CD4-positive, alpha-beta memory T cell (primary cell): Measurements from ENCODE around the gene AOPEP. TPM values are rescaled to one million over a fixed set of nuclear protein-coding genes. Genes with fewer than 3 reads are reported as not detected.

ENCODE experiments used
- CTCF ChIA-PET: fragments of 350-600 bp; sonication (Branson Sonifier 250); formaldehyde crosslinking; loops from one replicate; lab custom pipeline; 2021; ENCODE audit warnings: inconsistent platforms; ENCODE audit not compliant: partially characterized antibody; lab: Charles Lee
- POLR2A ChIA-PET: fragments of 350-600 bp; sonication (Branson Sonifier 250); formaldehyde crosslinking; loops from one replicate; lab custom pipeline; 2021; ENCODE audit not compliant: partially characterized antibody; lab: Charles Lee
- DNase-seq, 5 donors: peaks; one replicate each; pipeline versions ENCODE4 v3.0.0 to v3.0.0-alpha.2; 2020 to 2022; ENCODE audit warnings: mixed read lengths in 1 of 5
- H3K27ac ChIP-seq: one replicate; pipeline ENCODE4 v1.7.0; 2013; ENCODE audit warnings: low read depth, low read length
- H3K27me3 ChIP-seq: 2 replicates; pipeline ENCODE4 v1.7.0; 2013; ENCODE audit warnings: mild to moderate bottlenecking, low read length, moderate library complexity; ENCODE audit not compliant: insufficient read depth
- H3K36me3 ChIP-seq: 2 replicates; pipeline ENCODE4 v1.7.0; 2013; ENCODE audit warnings: mild to moderate bottlenecking, low read length, moderate library complexity; ENCODE audit not compliant: insufficient read depth
- H3K4me1 ChIP-seq: 2 replicates; pipeline ENCODE4 v1.7.0; 2013; ENCODE audit warnings: mild to moderate bottlenecking, low read length, moderate library complexity; ENCODE audit not compliant: insufficient read depth
- H3K4me3 ChIP-seq, 2 donors: one replicate each; pipeline ENCODE4 v1.7.0; 2013; ENCODE audit warnings: low read length in 2 of 2, mild to moderate bottlenecking in 1 of 2
- H3K9me3 ChIP-seq, 2 donors: one replicate each; pipeline ENCODE4 v1.7.0; 2013; ENCODE audit warnings: low read length in 2 of 2, control low read depth in 1 of 2; ENCODE audit not compliant: control insufficient read depth in 1 of 2
- H3K27ac Mint-ChIP-seq, 7 donors: one replicate each; pipeline ENCODE4 v1.8.0; 2020 to 2021; ENCODE audit warnings: mixed read lengths in 7 of 7, mild to moderate bottlenecking in 6 of 7, inconsistent platforms in 3 of 7, moderate library complexity in 3 of 7
- H3K27me3 Mint-ChIP-seq, 2 donors: one replicate each; pipeline ENCODE4 v1.8.0; 2020 to 2021; ENCODE audit warnings: mixed read lengths in 2 of 2
- H3K36me3 Mint-ChIP-seq, 2 donors: one replicate each; pipeline ENCODE4 v1.8.0; 2020 to 2021; ENCODE audit warnings: mixed read lengths in 2 of 2, inconsistent platforms in 1 of 2, mild to moderate bottlenecking in 1 of 2
- H3K4me1 Mint-ChIP-seq, 4 donors: one replicate each; pipeline ENCODE4 v1.8.0; 2020 to 2021; ENCODE audit warnings: mixed read lengths in 4 of 4, mild to moderate bottlenecking in 1 of 4
- H3K4me3 Mint-ChIP-seq, 8 donors: one replicate each; pipeline ENCODE4 v1.8.0; 2020 to 2021; ENCODE audit warnings: mixed read lengths in 8 of 8, mild to moderate bottlenecking in 7 of 8, moderate library complexity in 6 of 8, inconsistent platforms in 3 of 8
- H3K9me3 Mint-ChIP-seq, 8 donors: one replicate each; pipeline ENCODE4 v1.8.0; 2020 to 2021; ENCODE audit warnings: mixed read lengths in 8 of 8, mild to moderate bottlenecking in 5 of 8, inconsistent platforms in 3 of 8, moderate library complexity in 1 of 8
- intact Hi-C: fragments of 100-400 bp; cut with micrococcal nuclease; formaldehyde crosslinking; loops from one replicate; pipeline ENCODE4 v1.15.1; 2023
- polyA plus RNA-seq, 2 donors: library from polyadenylated mRNA; unstranded; fragments of 300-500 nt; fragmentation: Illumina TruSeq; gene quantifications; one replicate each; pipeline ENCODE4 v1.2.3, GENCODE V29; 2021
- total RNA-seq, 2 experiments: library from RNA; stranded (reverse); gene quantifications; one replicate each; pipeline ENCODE4 v1.2.3, GENCODE V29; 2021

AOPEP gene
- total and polyA plus RNA-seq, 4 experiments from 2014 or later = 3.1 to 11.7 (median 7.6) TPM

DNA sequence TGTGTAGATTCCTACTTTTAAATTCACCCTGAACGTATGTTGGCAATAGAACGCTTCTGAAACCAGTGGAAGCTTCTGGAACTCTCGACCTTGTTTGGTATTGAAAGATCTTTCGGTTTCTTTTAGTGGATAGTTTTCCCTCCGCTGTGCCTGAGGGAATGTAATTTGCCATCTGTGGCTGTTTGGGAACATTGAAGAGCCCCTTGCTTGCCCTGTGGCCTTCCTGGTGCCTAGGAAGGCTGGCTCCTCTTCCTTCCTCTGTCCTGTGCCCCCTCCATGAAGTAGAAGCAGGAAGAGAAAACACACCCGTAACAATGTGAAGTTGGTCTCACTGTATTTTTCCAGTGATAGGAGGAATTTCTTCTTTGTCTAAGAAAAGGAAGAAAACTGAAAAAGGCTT is 274.3 kb downstream of the AOPEP start:
- POLR2A ChIA-PET = no interaction called here
- DNase-seq = no peak
- CTCF ChIA-PET = no interaction called here
- H3K27ac ChIP-seq = no peak overlapping the region
- Mint-ChIP-seq H3K9me3 (no peaks in the 10 kb centered on the region), H3K4me3 (no peak overlapping the region), H3K27me3 (peaks cover 16 to 29% of the 10 kb centered on the region in 2 donors), H3K27ac (no peak overlapping the region), H3K36me3 (peaks cover 0 to 5% of the 10 kb centered on the region in 2 donors), H3K4me1 (peaks cover 3 to 7% (median 5%) of the 10 kb centered on the region in 4 donors)
- intact Hi-C loops = no loop called here
- peaks cover 8% of the 10 kb centered on the region for H3K27me3 ChIP-seq
- no peak overlapping the region for H3K4me3 ChIP-seq
- no peaks in the 10 kb centered on the region for H3K9me3 ChIP-seq
- no peaks in the 10 kb centered on the region for H3K36me3 ChIP-seq
- peaks cover 8% of the 10 kb centered on the region for H3K4me1 ChIP-seq

DNA sequence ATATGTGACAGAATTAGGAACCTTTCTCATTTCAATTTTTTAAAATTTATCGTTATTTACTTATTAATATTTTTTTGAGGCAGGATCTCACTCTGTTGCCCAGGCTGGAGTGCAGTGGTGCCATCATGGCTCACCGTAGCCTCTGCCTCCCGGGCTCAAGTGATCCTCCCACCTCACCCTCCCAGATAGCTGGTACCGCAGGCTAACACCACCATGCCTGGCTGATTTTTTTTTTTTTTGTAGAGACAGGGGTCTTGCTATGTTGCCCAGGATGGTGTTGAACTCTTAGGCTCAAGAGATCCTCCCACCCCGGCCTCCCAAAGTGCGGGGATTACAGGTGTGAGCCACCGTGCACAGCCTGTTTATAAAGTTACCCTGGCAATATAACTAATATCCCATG is 275.2 kb downstream of the AOPEP start:
- H3K4me3 Mint-ChIP-seq = no peak overlapping the region
- no peaks in the 10 kb centered on the region for H3K36me3 ChIP-seq
- H3K4me1 Mint-ChIP-seq = peaks cover 3 to 15% (median 5%) of the 10 kb centered on the region in 4 donors
- no peak overlapping the region for H3K4me3 ChIP-seq
- no peak overlapping the region for H3K27ac Mint-ChIP-seq
- no peaks in the 10 kb centered on the region for H3K9me3 Mint-ChIP-seq
- intact Hi-C loops = no loop called here
- H3K4me1 ChIP-seq = peaks cover 8% of the 10 kb centered on the region
- H3K27me3 Mint-ChIP-seq = peaks cover 16 to 29% of the 10 kb centered on the region in 2 donors
- no peak for DNase-seq
- peaks cover 8% of the 10 kb centered on the region for H3K27me3 ChIP-seq
- H3K36me3 Mint-ChIP-seq = peaks cover 0 to 5% of the 10 kb centered on the region in 2 donors
- no peaks in the 10 kb centered on the region for H3K9me3 ChIP-seq
- ChIA-PET POLR2A (no interaction called here), CTCF (no interaction called here)
- no peak overlapping the region for H3K27ac ChIP-seq

DNA sequence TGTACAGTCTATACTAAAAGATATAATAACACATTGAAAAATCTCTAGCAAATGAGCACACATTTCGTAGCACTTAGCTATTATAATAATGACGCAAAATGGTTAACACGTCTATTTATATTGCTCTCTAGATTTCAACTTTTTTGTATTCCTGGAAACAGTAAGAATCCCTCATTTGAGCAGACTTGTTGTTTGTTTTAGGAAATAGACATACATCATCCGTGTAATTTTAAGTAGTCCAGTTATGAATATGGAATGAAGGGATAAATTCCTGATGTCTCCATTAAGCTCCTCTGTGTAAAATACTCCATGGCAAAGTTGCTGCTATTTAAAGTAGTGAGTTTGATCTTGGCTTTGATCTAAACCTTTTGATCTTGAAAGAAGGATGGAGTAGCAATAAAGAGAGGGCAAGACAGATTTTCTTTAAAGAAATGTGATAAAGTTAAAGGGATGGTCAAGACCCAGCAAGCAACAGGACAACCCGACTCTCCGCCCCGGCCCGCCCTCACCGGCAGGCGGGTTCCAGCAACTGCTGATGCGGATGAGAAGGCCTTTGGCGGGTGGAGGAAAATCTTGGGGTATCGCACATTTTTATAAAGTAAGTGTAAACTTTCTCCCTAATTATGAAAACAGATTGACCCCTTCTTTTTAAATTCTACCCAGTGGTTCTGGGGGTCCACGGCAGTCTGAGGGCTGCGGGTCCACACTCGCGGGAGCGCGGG is 277.4 kb downstream of the AOPEP start:
- peak overlapping the region in 3 of 7 donors; percentile 2 to 62 (median 6) for H3K27ac Mint-ChIP-seq
- CTCF ChIA-PET = no interaction called here
- Histone ChIP-seq H3K27ac (no peak overlapping the region), H3K4me3 (peak overlapping the region in 1 of 2 donors; percentile 43), H3K36me3 (no peaks in the 10 kb centered on the region), H3K9me3 (no peaks in the 10 kb centered on the region), H3K27me3 (peaks cover 8% of the 10 kb centered on the region), H3K4me1 (peaks cover 8% of the 10 kb centered on the region)
- H3K9me3 Mint-ChIP-seq = no peaks in the 10 kb centered on the region
- H3K27me3 Mint-ChIP-seq = peaks cover 12 to 27% of the 10 kb centered on the region in 2 donors
- POLR2A ChIA-PET = no interaction called here
- peaks cover 0 to 5% of the 10 kb centered on the region in 2 donors for H3K36me3 Mint-ChIP-seq
- DNase-seq = peak in 3 of 5 donors; percentile 4 to 6 (median 6)
- intact Hi-C loops = no loop called here
- peak overlapping the region; percentile 63 to 94 (median 80) for H3K4me3 Mint-ChIP-seq
- peaks cover 3 to 15% (median 5%) of the 10 kb centered on the region in 4 donors for H3K4me1 Mint-ChIP-seq

DNA sequence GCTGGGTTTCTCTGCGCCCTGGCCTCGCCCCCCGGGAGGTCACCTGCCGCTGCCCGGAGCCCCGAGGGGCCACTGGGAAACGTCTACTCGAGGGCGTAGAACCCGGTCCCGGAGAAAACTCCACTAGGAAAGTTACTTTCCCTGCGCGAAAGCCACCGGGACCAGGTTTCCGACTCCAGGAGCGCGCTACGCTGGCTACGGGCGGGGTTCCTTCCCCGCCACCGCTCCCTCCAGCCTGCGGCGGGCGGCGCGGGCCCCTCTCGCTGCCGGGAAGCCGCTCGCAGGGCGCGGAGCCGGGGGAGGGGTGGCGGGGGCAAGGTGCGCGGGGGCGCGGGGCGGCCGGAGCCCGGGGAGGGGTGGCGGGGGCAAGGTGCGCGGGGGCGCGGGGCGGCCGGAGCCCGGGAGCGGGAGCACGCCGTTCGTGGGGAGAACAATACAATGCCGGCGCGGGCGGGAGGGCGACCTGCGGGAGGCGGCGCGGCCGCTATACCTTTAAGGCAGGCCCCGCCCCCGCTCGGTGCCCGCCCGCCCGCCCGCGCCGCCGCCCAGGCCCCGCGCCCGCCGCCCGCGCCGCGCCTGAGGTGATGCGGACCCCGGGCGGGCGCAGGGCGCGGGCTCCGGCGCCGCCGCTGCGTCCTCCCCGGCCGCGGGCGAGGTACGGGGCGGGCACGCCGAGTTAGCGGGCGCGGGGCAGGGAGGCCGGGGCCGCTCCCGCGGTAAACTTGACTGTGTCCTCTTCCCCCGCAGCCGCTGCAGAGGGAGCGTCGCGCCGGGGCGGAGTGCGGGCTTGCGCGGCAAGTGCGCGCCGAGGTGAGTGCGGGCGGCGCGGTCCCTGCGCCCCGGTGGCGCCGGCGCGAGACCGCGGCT is 278.1 kb downstream of the AOPEP start:
- intact Hi-C loops = no loop called here
- Histone ChIP-seq H3K27ac (no peak overlapping the region), H3K27me3 (peaks cover 8% of the 10 kb centered on the region), H3K4me1 (peaks cover 8% of the 10 kb centered on the region), H3K4me3 (peak overlapping the region in 1 of 2 donors; percentile 43), H3K9me3 (no peaks in the 10 kb centered on the region), H3K36me3 (no peaks in the 10 kb centered on the region)
- Mint-ChIP-seq H3K4me1 (peaks cover 3 to 15% (median 5%) of the 10 kb centered on the region in 4 donors), H3K9me3 (no peaks in the 10 kb centered on the region), H3K4me3 (peak overlapping the region in 5 of 8 donors; percentile 38 to 88 (median 79)), H3K27me3 (peaks cover 12 to 25% of the 10 kb centered on the region in 2 donors), H3K36me3 (peaks cover 0 to 5% of the 10 kb centered on the region in 2 donors), H3K27ac (no peak overlapping the region)
- ChIA-PET POLR2A (no interaction called here), CTCF (no interaction called here)
- DNase-seq = peak in 4 of 5 donors; percentile 16 to 26 (median 22)

DNA sequence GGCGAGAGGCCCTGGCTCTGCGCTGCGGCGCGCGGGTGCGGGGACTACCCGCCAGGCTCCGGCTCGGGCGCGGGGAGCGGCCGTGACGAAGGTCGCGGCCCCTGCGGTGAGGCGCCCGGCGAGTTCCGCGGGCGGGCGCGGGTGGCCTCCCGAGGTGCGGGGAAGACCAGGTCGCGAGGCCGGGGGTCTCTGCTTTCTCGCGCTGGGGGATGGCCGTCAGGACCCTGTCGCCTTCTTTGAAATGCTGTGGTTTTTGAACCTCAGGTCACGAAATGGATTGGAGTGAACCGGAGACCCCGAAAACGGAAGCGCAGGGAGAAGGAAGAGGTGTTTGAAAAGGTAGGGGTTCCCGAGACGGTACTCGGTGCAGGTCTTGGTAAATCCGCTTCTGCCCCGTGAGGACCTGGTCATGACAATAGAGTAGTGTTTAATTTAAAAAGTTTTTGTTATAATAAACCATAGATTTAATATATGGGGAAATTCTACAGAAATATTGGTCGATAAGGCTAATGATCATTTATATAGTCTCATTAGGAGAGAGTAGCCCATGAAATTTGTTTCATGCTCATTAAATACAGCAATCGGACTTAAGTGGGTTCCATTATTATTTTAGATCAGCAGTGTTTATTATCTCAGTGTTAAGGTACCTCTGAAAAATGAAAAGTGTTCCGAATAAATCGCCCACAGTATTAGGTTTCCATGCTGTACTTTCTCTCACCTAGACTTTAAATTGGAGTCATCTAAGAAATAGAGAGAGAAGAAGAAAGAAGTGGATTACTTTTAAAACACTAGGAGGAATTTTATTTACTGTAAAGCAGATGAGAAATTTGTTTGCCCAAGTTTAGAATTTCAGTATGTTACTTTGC is 279.0 kb downstream of the AOPEP start:
- no peaks in the 10 kb centered on the region for H3K9me3 Mint-ChIP-seq
- peaks cover 0 to 5% of the 10 kb centered on the region in 2 donors for H3K36me3 Mint-ChIP-seq
- ChIA-PET POLR2A (no interaction called here), CTCF (no interaction called here)
- Histone ChIP-seq H3K27ac (no peak overlapping the region), H3K36me3 (no peaks in the 10 kb centered on the region), H3K27me3 (peaks cover 8% of the 10 kb centered on the region), H3K9me3 (no peaks in the 10 kb centered on the region), H3K4me3 (no peak overlapping the region), H3K4me1 (peaks cover 8% of the 10 kb centered on the region)
- no peak for DNase-seq
- peak overlapping the region; percentile 68 to 84 (median 76) for H3K4me3 Mint-ChIP-seq
- no peak overlapping the region for H3K27ac Mint-ChIP-seq
- H3K4me1 Mint-ChIP-seq = peaks cover 3 to 15% (median 5%) of the 10 kb centered on the region in 4 donors
- intact Hi-C loops = no loop called here
- H3K27me3 Mint-ChIP-seq = peaks cover 8 to 21% of the 10 kb centered on the region in 2 donors

DNA sequence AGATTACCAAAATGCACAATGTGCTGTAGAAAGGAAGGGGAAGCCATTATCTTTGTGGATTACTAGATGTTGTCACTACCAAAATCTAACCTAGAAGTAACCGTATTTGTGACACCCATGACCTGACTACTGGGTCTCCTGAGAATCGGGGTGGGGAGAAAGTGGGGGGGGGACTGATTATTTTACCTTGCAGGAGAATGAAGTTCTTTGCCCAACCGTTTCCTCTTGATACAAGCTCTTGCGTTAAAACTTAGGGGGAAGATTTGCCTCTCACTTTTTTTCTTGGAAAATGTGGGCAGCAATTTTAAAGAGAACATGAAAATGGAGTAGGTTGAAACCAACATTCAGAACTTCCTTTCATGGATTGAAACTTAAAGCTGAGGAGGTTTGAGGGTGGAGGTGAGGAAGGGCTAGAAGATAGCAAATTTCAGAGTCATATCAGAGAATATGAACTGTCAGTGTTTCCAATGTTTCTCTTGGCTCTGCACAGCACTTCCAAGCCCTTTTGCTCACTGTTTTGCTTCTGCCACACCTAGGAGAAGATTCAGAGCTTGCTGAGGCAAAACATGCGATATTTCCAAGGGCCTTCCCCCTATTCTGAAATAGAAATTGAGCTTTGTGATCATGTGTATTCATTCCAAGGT is 280.8 kb downstream of the AOPEP start:
- Mint-ChIP-seq H3K36me3 (no peaks in the 10 kb centered on the region), H3K27me3 (peaks cover 4 to 15% of the 10 kb centered on the region in 2 donors), H3K4me1 (peaks cover 3 to 15% (median 5%) of the 10 kb centered on the region in 4 donors), H3K27ac (no peak overlapping the region), H3K9me3 (no peaks in the 10 kb centered on the region), H3K4me3 (no peak overlapping the region)
- Histone ChIP-seq H3K4me1 (peaks cover 8% of the 10 kb centered on the region), H3K4me3 (no peak overlapping the region), H3K36me3 (no peaks in the 10 kb centered on the region), H3K27ac (no peak overlapping the region), H3K9me3 (no peaks in the 10 kb centered on the region), H3K27me3 (peaks cover 8% of the 10 kb centered on the region)
- POLR2A ChIA-PET = no interaction called here
- CTCF ChIA-PET = no interaction called here
- intact Hi-C loops = no loop called here
- DNase-seq = no peak
